A549 (cell line): Measurements from ENCODE around the gene NGDN. TPM values are rescaled to one million over a fixed set of nuclear protein-coding genes. Genes with fewer than 3 reads are reported as not detected.

Source experiments
- ATAC-seq, 2 experiments: fragments of 200-7000 bp in 1 of 2; fragments of >200 bp in 1 of 2; cut with Nextera tagmentation in 1 of 2; cut with Tn5 transposase in 1 of 2; 3 replicates each; pipeline versions ENCODE4 v1.8.0 to v1.9.1; 2018 to 2020; ENCODE audit warnings: mild to moderate bottlenecking in 1 of 2, moderate library complexity in 1 of 2
- CTCF ChIA-PET: fragments of 300-600 bp; sonication (Branson Sonifier 250); formaldehyde crosslinking; extraction: SDS; loops from one replicate; lab custom pipeline; 2021; ENCODE audit warnings: antibody characterized with exemption, inconsistent platforms; lab: Yijun Ruan, JAX
- POLR2A ChIA-PET: fragments of 350-600 bp; formaldehyde crosslinking; extraction: SDS; loops from one replicate; lab custom pipeline; 2021; ENCODE audit warnings: antibody characterized with exemption, inconsistent platforms; lab: Yijun Ruan, JAX
- DNase-seq, 2 experiments: peaks; one replicate each; pipeline versions ENCODE4 v3.0.0 to v3.0.0-alpha.2; 2011 to 2016; ENCODE audit warnings: low read depth in 1 of 2, low spot score in 1 of 2
- FAIRE-seq: peaks from 2 replicates; lab custom pipeline; 2011; peaks lifted over from hg19 to GRCh38; lab: Jason Lieb, UNC
- H3K27ac ChIP-seq, 2 experiments: fragments of >200 bp; sonication (Bioruptor Twin); formaldehyde crosslinking; 3 replicates each; pipeline ENCODE4 v1.5.1; 2016 to 2017
- H3K4me1 ChIP-seq: fragments of >200 bp; sonication (Bioruptor Twin); formaldehyde crosslinking; 3 replicates; pipeline ENCODE4 v1.6.1; 2016
- H3K4me2 ChIP-seq: fragments of >200 bp; sonication (Bioruptor Twin); formaldehyde crosslinking; 3 replicates; pipeline ENCODE4 v1.6.1; 2016
- H3K4me3 ChIP-seq: fragments of >200 bp; sonication (Bioruptor Twin); formaldehyde crosslinking; 3 replicates; pipeline ENCODE4 v1.5.1; 2016
- H3K9me3 ChIP-seq: fragments of >200 bp; sonication (Bioruptor Twin); formaldehyde crosslinking; 3 replicates; pipeline ENCODE4 v1.6.1; 2016
- BHLHE40 ChIP-seq: IDR thresholded peaks from 2 replicates; pipeline ENCODE4 v1.6.1; 2012; ENCODE audit warnings: low read depth, low read length, inconsistent platforms
- E2F6 ChIP-seq: IDR thresholded peaks from 2 replicates; pipeline ENCODE4 v1.6.1; 2012; ENCODE audit warnings: low read depth, borderline replicate concordance
- EHF ChIP-seq: fragments of 250-450 bp; sonication (Bioruptor Pico); IDR thresholded peaks from 2 replicates; pipeline ENCODE4 v1.5.0; 2020; ENCODE audit warnings: mild to moderate bottlenecking
- EP300 ChIP-seq, 2 experiments: fragments of >200 bp; sonication (Bioruptor Twin); formaldehyde crosslinking; IDR thresholded peaks; 2 replicates in 1 of 2; 3 replicates in 1 of 2; pipeline ENCODE4 v1.6.1; 2016 to 2017
- HOXA7 ChIP-seq: fragments of 250-450 bp; sonication (Bioruptor Pico); IDR thresholded peaks from 2 replicates; pipeline ENCODE4 v1.5.0; 2020; ENCODE audit warnings: mild to moderate bottlenecking, moderate library complexity
- HOXB5 ChIP-seq: fragments of 250-450 bp; sonication (Bioruptor Pico); IDR thresholded peaks from 2 replicates; pipeline ENCODE4 v1.5.0; 2020; ENCODE audit warnings: mild to moderate bottlenecking, moderate library complexity
- KDM5A ChIP-seq: fragments of 200-600 bp; sonication (generic); IDR thresholded peaks from 2 replicates; pipeline ENCODE4 v1.6.1; 2016; ENCODE audit warnings: antibody characterized with exemption, mild to moderate bottlenecking
- MAX ChIP-seq: IDR thresholded peaks from 2 replicates; pipeline ENCODE4 v1.6.1; 2012
- MAZ ChIP-seq: fragments of 150-350 bp; IDR thresholded peaks from 2 replicates; pipeline ENCODE4 v1.6.1; 2014; ENCODE audit warnings: antibody characterized with exemption, low read depth, low read length, borderline replicate concordance
- NFE2L2 ChIP-seq: fragments of 150-350 bp; conservative IDR thresholded peaks from 2 replicates; pipeline ENCODE4 v1.6.1; 2014; ENCODE audit warnings: low read length
- NPAS2 ChIP-seq: fragments of 250-450 bp; sonication (Bioruptor Pico); IDR thresholded peaks from 2 replicates; pipeline ENCODE4 v1.8.0; 2022; ENCODE audit warnings: mild to moderate bottlenecking, moderate library complexity, borderline replicate concordance
- RARB ChIP-seq: fragments of 250-450 bp; sonication (Bioruptor Pico); IDR thresholded peaks from 2 replicates; pipeline ENCODE4 v1.8.0; 2021; ENCODE audit warnings: mild to moderate bottlenecking, moderate library complexity
- REST ChIP-seq: fragments of 200-600 bp; sonication (generic); IDR thresholded peaks from 2 replicates; pipeline ENCODE4 v1.6.1; 2016; ENCODE audit warnings: antibody characterized with exemption, mild to moderate bottlenecking, moderate library complexity
- TP53 ChIP-seq: fragments of 250-450 bp; sonication (Bioruptor Pico); IDR thresholded peaks from 2 replicates; pipeline ENCODE4 v1.5.0; 2021; ENCODE audit warnings: mild to moderate bottlenecking, moderate library complexity
- ZSCAN20 ChIP-seq: fragments of 250-450 bp; sonication (Bioruptor Pico); IDR thresholded peaks from 2 replicates; pipeline ENCODE4 v1.8.0; 2022; ENCODE audit warnings: mild to moderate bottlenecking, moderate library complexity
- WGBS: methylation state at CpG from one replicate; pipeline ENCODE4 v1.1.6; 2017; ENCODE audit errors: missing lambda C conversion rate; 5-methylcytosine and 5-hydroxymethylcytosine counted together
- polyA plus RNA-seq, 4 experiments: library from polyadenylated mRNA; depleted of rRNA in 3 of 4; stranded (reverse); fragments of >200 nt; fragmentation: RNase III in 1 of 4; extraction: RNeasy Plus Mini Kit Qiagen cat#74134 plus additional on column Dnase treatment in 1 of 4; gene quantifications; 2 replicates in 3 of 4; 3 replicates in 1 of 4; pipeline ENCODE4 v1.2.3, GENCODE V29; 2011 to 2017

Gene NGDN
- polyA plus RNA-seq, 2 of the 4 experiments (the other 2 are of a cell fraction), result 62.9 to 108 TPM

GRCh38 chr14:23481362-23481970, 12.0 kb downstream of the NGDN start:
- CTCF ChIA-PET, result interaction anchor here (0.8 to 21.4 kb wide), 5 partner anchors 11 to 82 kb away, joined by 3 to 553 read pairs (median 7); partner anchors contain the start of genes AP1G2, NGDN and THTPA
- no peak for DNase-seq

GRCh38 chr14:23481979-23482822, 12.7 kb downstream of the NGDN start:
- TF ChIP-seq NPAS2 (CRISPR knock-in tag), result no peak
- TF ChIP-seq TP53 (CRISPR knock-in tag), result no peak
- no peak for TF ChIP-seq HOXB5 (CRISPR knock-in tag)
- TF ChIP-seq BHLHE40, result no peak
- TF ChIP-seq, all 56 proteins: peak for 0
- CTCF ChIA-PET, result interaction anchor here (0.8 to 21.4 kb wide), 8 partner anchors 12 to 95 kb away, joined by 3 to 553 read pairs (median 6); partner anchors contain the start of genes AP1G2, NGDN and THTPA
- 83% methylated on average over 7 of the region's 7 CpGs for WGBS
- DNase-seq (no peak), FAIRE-seq (no peak), ATAC-seq (no peak; a peak in 1 of 6 replicates)
- Histone ChIP-seq H3K4me2 (no peak overlapping the region), H3K27ac (no peak overlapping the region), H3K4me1 (no peaks in the 10 kb centered on the region), H3K9me3 (no peaks in the 10 kb centered on the region), H3K4me3 (no peak overlapping the region)
- POLR2A ChIA-PET, result no interaction called here

More at GRCh38 chr14:23481362-23481970, 12.0 kb downstream of the NGDN start:
- no peaks in the 10 kb centered on the region for H3K9me3 ChIP-seq
- FAIRE-seq (no peak), ATAC-seq (0 out of 6 replicates have a peak, but pooled peaks of 1 of the 2 experiments have one; percentile 24)
- no peaks in the 10 kb centered on the region for H3K4me1 ChIP-seq
- no peak overlapping the region for H3K4me2 ChIP-seq
- 68% methylated on average over 3 of the region's 3 CpGs for WGBS
- H3K27ac ChIP-seq, result no peak overlapping the region
- H3K4me3 ChIP-seq, result no peak overlapping the region
- POLR2A ChIA-PET, result no interaction called here
- peak; percentile 91 for TF ChIP-seq REST
- no peak for TF ChIP-seq RARB
- no peak for TF ChIP-seq ZSCAN20
- TF ChIP-seq KDM5A, result no peak
- no peak for TF ChIP-seq NFE2L2

GRCh38 chr14:23482823-23483148, 13.3 kb downstream of the NGDN start:
- FAIRE-seq (no peak), ATAC-seq (no peak)
- POLR2A ChIA-PET, result no interaction called here

More at GRCh38 chr14:23482823-23483148, 13.3 kb downstream of the NGDN start:
- no peaks in the 10 kb centered on the region for H3K4me1 ChIP-seq
- H3K27ac ChIP-seq, result no peak overlapping the region
- CTCF ChIA-PET, result interaction anchor here (0.8 to 21.4 kb wide), 8 partner anchors 6 to 96 kb away, joined by 3 to 553 read pairs (median 20); partner anchors contain the start of genes AP1G2, NGDN and THTPA
- no peak for TF ChIP-seq MAX
- TF ChIP-seq MAZ, result no peak
- no peak for TF ChIP-seq E2F6
- TF ChIP-seq HOXA7 (CRISPR knock-in tag), result no peak
- no peak for TF ChIP-seq EHF
- no peak for TF ChIP-seq EP300 (IDR thresholded peaks at IDR 0.05)
- no peak overlapping the region for H3K4me3 ChIP-seq
- no peak for DNase-seq
- no peak overlapping the region for H3K4me2 ChIP-seq
- no peaks in the 10 kb centered on the region for H3K9me3 ChIP-seq
